B cell (primary cell): ENCODE results near the gene SFXN2. TPM values are rescaled to one million over a fixed set of nuclear protein-coding genes. Genes with fewer than 3 reads are reported as not detected.

ENCODE experiments used
- ATAC-seq: fragments of 200-7000 bp; cut with Tn5 transposase; one replicate; pipeline ENCODE4 v1.10.0; 2021; ENCODE audit warnings: low read depth, mild to moderate bottlenecking, moderate number of reproducible peaks, moderate library complexity
- CTCF ChIA-PET: fragments of 350-600 bp; sonication (Branson Sonifier 250); formaldehyde crosslinking; loops from one replicate; lab custom pipeline; 2021; ENCODE audit warnings: antibody characterized with exemption, inconsistent platforms; lab: Charles Lee
- POLR2A ChIA-PET: fragments of 350-600 bp; sonication (Branson Sonifier 250); formaldehyde crosslinking; loops from one replicate; lab custom pipeline; 2021; ENCODE audit warnings: antibody characterized with exemption; lab: Charles Lee
- DNase-seq: peaks from one replicate; pipeline ENCODE4 v3.0.0; 2013
- H2AFZ ChIP-seq: 2 replicates; pipeline ENCODE4 v1.6.1; 2012; ENCODE audit warnings: mild to moderate bottlenecking, low read depth, low read length; ENCODE audit not compliant: insufficient read depth, poor library complexity, severe bottlenecking
- H3K27ac ChIP-seq, 2 donors: 1 replicate in 1 of 2; 2 replicates in 1 of 2; pipeline ENCODE4 v1.5.1; 2012 to 2013; ENCODE audit warnings: low read length in 2 of 2, mild to moderate bottlenecking in 2 of 2, moderate library complexity in 1 of 2
- H3K27me3 ChIP-seq, 4 experiments: fragments of 200-600 bp in 1 of 4; sonication (generic) in 1 of 4; replicated peaks in 1 of 4; 1 replicate in 2 of 4; 2 replicates in 2 of 4; pipeline versions ENCODE4 v1.6.1 to v1.7.0; 2013 to 2016; ENCODE audit warnings: low read length in 3 of 4, mild to moderate bottlenecking in 2 of 4, mixed read lengths in 1 of 4, moderate library complexity in 1 of 4; ENCODE audit not compliant: insufficient read depth in 4 of 4, control insufficient read depth in 3 of 4; ENCODE audit errors: control extremely low read depth in 1 of 4
- H3K36me3 ChIP-seq, 2 experiments: replicated peaks in 1 of 2; 1 replicate in 1 of 2; 2 replicates in 1 of 2; pipeline versions ENCODE4 v1.6.1 to v1.7.1; 2013; ENCODE audit warnings: low read length in 1 of 2; ENCODE audit not compliant: insufficient read depth in 2 of 2, control insufficient read depth in 1 of 2; ENCODE audit errors: control extremely low read depth in 1 of 2, extremely low read depth in 1 of 2
- H3K4me1 ChIP-seq, 2 donors: fragments of 200-600 bp in 1 of 2; sonication (generic) in 1 of 2; 1 replicate in 1 of 2; 2 replicates in 1 of 2; pipeline versions ENCODE4 v1.5.1 to v1.6.1; 2013 to 2017; ENCODE audit warnings: low read length in 2 of 2; ENCODE audit not compliant: control insufficient read depth in 2 of 2, insufficient read depth in 2 of 2
- H3K4me2 ChIP-seq: replicated peaks from 2 replicates; pipeline ENCODE3; 2012; ENCODE audit warnings: mild to moderate bottlenecking, low read depth, low read length; ENCODE audit not compliant: poor library complexity, severe bottlenecking
- H3K4me3 ChIP-seq, 5 experiments: fragments of 200-600 bp in 1 of 5; sonication (generic) in 1 of 5; 1 replicate in 3 of 5; 2 replicates in 2 of 5; pipeline versions ENCODE4 v1.5.1 to v1.7.0; 2011 to 2016; ENCODE audit warnings: low read length in 4 of 5, mild to moderate bottlenecking in 4 of 5, low read depth in 2 of 5, control low read depth in 1 of 5, moderate library complexity in 1 of 5; ENCODE audit not compliant: insufficient read depth in 1 of 5; ENCODE audit errors: control extremely low read depth in 1 of 5, extremely low read depth in 1 of 5
- H3K79me2 ChIP-seq: fragments of 200-600 bp; sonication (generic); one replicate; pipeline ENCODE4 v1.6.0; 2016; ENCODE audit warnings: low read length; ENCODE audit not compliant: control insufficient read depth, insufficient read depth
- H3K9ac ChIP-seq: fragments of 200-600 bp; sonication (generic); 2 replicates; pipeline ENCODE4 v1.6.1; 2017; ENCODE audit warnings: mild to moderate bottlenecking, low read length, moderate library complexity
- H3K9me3 ChIP-seq, 3 donors: one replicate each; pipeline versions ENCODE4 v1.6.1 to v1.7.1; 2013; ENCODE audit warnings: low read length in 2 of 3; ENCODE audit not compliant: control insufficient read depth in 2 of 3, insufficient read depth in 1 of 3; ENCODE audit errors: control extremely low read depth in 1 of 3
- H4K20me1 ChIP-seq: 2 replicates; pipeline ENCODE4 v1.6.0; 2012; ENCODE audit warnings: mild to moderate bottlenecking, low read length; ENCODE audit not compliant: insufficient read depth, control insufficient read depth, poor library complexity, severe bottlenecking
- H3K27ac Mint-ChIP-seq: one replicate; pipeline ENCODE4 v1.8.0; 2021; ENCODE audit warnings: mixed read lengths
- H3K27me3 Mint-ChIP-seq: one replicate; pipeline ENCODE4 v1.8.0; 2021; ENCODE audit warnings: mixed read lengths
- H3K4me1 Mint-ChIP-seq: one replicate; pipeline ENCODE4 v1.8.0; 2021; ENCODE audit warnings: mixed read lengths
- H3K4me3 Mint-ChIP-seq: one replicate; pipeline ENCODE4 v1.8.0; 2021; ENCODE audit warnings: mixed read lengths
- H3K9me3 Mint-ChIP-seq: one replicate; pipeline ENCODE4 v1.8.0; 2022; ENCODE audit warnings: mixed read lengths; ENCODE audit not compliant: insufficient read depth
- CTCF ChIP-seq: fragments of 200-600 bp; IDR thresholded peaks from one replicate; pipeline ENCODE4 v1.8.0; 2022; ENCODE audit warnings: antibody characterized with exemption, mild to moderate bottlenecking
- EZH2 ChIP-seq: IDR thresholded peaks from 2 replicates; pipeline ENCODE4 v1.6.1; 2012; ENCODE audit warnings: borderline replicate concordance, low read depth, mild to moderate bottlenecking, moderate library complexity, low read length; ENCODE audit not compliant: insufficient read depth, poor library complexity, severe bottlenecking
- WGBS: methylation state at CpG from one replicate; pipeline ENCODE4 v1.1.5; 2013; ENCODE audit warnings: missing lambda C conversion rate; ENCODE audit not compliant: insufficient coverage; 5-methylcytosine and 5-hydroxymethylcytosine counted together
- intact Hi-C: fragments of 100-400 bp; cut with micrococcal nuclease; formaldehyde crosslinking; loops from one replicate; pipeline ENCODE4 v1.10.0; 2022
- polyA plus RNA-seq: library from polyadenylated mRNA; depleted of rRNA; stranded (reverse); fragments of >200 nt; gene quantifications from 2 replicates; pipeline ENCODE4 v1.2.3, GENCODE V29; 2012
- total RNA-seq, 2 donors: library from RNA; stranded (reverse); fragments of 120-200 nt in 1 of 2; gene quantifications; 1 replicate in 1 of 2; 2 replicates in 1 of 2; pipeline versions ENCODE4 v1.2.3 to v1.2.4, GENCODE V29; 2013 to 2022

SFXN2 gene
- total and polyA plus RNA-seq, 2 donors (not counting 1 experiment from before 2014, with no cell fraction given), result 8.1 to 23.5 TPM

DNA sequence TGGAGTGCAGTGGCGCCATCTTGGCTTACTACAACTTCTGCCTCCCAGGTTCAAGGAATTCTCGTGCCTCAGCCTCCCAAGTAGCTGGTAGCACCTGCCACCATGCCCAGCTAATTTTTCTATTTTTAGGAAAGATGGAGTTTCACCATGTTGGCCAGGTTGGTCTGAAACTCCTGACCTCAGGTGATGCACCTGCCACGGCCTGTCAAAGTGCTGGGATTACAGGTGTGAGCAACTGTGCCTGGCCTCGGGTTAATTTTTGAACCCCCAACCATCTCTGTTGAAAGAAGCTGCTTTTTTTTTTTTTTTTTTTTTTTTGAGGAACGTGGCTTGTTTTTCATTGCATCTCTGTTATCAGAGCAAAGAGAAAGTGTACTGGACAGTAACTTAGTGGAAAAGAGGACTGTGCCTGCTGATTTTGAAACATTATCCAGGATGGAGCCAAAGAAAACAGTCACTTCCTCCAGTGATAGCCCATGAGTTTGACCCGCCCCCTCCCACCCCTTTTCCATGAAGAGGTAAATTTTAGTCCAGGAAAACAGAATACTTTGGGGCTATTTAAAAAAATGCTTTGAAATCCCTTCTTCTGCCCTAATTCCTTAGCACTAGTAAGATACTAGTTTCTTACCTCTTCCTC lies 67.6 kb downstream of the SFXN2 start:
- Histone ChIP-seq H3K4me3 (no peak overlapping the region), H3K27ac (no peak overlapping the region), H2AFZ (no peak overlapping the region), H3K4me2 (no peak overlapping the region), H3K4me1 (peaks cover 0 to 5% of the 10 kb centered on the region in 2 donors), H4K20me1 (peaks cover 99% of the 10 kb centered on the region), H3K36me3 (peaks cover 0 to 35% of the 10 kb centered on the region in 2 experiments), H3K79me2 (peaks cover 98% of the 10 kb centered on the region), H3K27me3 (no peaks in the 10 kb centered on the region), H3K9me3 (no peaks in the 10 kb centered on the region), H3K9ac (no peak overlapping the region)
- intact Hi-C loops, result no loop called here
- peaks cover 46% of the 10 kb centered on the region for H3K4me1 Mint-ChIP-seq
- ATAC-seq, result no peak
- H3K4me3 Mint-ChIP-seq, result no peak overlapping the region
- WGBS, result 100% methylated on average over 1 of the region's 6 CpGs
- no peak overlapping the region for H3K27ac Mint-ChIP-seq
- no peaks in the 10 kb centered on the region for H3K9me3 Mint-ChIP-seq
- DNase-seq, result no peak
- POLR2A ChIA-PET, result no interaction called here
- TF ChIP-seq EZH2, result no peak
- no peak for TF ChIP-seq CTCF
- no peaks in the 10 kb centered on the region for H3K27me3 Mint-ChIP-seq
- CTCF ChIA-PET, result interaction anchor here (1.0 kb wide), 1 partner anchor 103 kb away, joined by 4 read pairs; no protein-coding TSS in a partner anchor

DNA sequence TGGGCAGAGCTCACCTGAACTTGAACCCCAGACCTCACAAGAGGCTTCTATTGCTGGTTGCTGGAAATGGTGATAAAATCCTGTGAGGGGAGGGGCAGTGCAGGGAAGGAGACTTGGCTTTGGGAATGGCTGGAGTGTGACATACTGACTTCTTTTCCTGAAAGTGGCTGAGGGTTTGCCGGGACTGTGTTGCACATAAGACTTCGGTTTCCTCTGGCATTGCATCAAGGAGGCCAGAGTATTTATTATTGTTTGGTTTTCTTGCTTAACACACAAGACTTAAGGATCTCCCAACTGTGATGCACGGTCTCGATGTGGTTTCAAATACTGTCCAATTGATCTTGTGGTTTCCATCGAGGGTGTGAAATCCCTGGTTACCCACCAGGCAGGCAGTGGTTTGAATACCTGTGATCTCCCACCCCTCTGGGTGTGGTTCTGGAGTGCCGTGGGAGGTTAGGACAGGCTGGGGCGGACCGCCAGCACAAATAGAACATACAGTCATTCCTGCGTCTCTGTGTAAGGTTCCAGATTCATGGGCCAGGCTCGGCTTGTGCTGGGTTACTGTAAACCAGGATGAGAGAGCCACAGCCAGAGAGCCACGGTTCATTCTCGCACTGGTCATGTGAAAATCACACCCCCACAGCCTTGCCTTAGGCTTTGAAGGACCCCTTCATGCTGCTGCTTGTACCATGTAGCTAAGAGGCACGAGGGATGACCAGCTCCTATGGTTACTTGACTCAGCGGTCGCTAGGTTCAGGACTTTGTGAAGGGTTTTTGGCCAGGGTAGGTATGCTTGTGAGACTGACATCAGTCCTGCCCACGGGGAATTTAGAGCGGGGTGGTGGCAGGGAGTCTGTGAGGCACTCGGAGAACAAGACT lies 68.5 kb downstream of the SFXN2 start:
- Mint-ChIP-seq H3K4me3 (no peak overlapping the region), H3K9me3 (no peaks in the 10 kb centered on the region), H3K27me3 (no peaks in the 10 kb centered on the region), H3K27ac (peak overlapping the region; percentile 38), H3K4me1 (peaks cover 46% of the 10 kb centered on the region)
- intact Hi-C loops, result no loop called here
- H3K36me3 ChIP-seq, result peaks cover 0 to 32% of the 10 kb centered on the region in 2 experiments
- no peak overlapping the region for H2AFZ ChIP-seq
- ATAC-seq (no peak), DNase-seq (no peak)
- ChIA-PET CTCF (no interaction called here), POLR2A (no interaction called here)
- H3K79me2 ChIP-seq, result peaks cover 97% of the 10 kb centered on the region
- H3K4me3 ChIP-seq, result no peak overlapping the region
- no peak overlapping the region for H3K4me2 ChIP-seq
- peaks cover 0 to 5% of the 10 kb centered on the region in 2 donors for H3K4me1 ChIP-seq
- TF ChIP-seq EZH2 (no peak), CTCF (no peak)
- no peaks in the 10 kb centered on the region for H3K9me3 ChIP-seq
- no peak overlapping the region for H3K27ac ChIP-seq
- peaks cover 99% of the 10 kb centered on the region for H4K20me1 ChIP-seq
- no peak overlapping the region for H3K9ac ChIP-seq
- H3K27me3 ChIP-seq, result no peaks in the 10 kb centered on the region
- WGBS, result 93% methylated on average over 15 of the region's 18 CpGs
